Nephron progenitor cell (in vitro differentiated cells): Measurements from ENCODE around the gene CBX8.

Source experiments
- DNase-seq: peaks from one replicate; pipeline ENCODE4 v3.0.0; 2021
- H3K27ac Mint-ChIP-seq: 2 replicates; pipeline ENCODE4 v1.8.0; 2021; ENCODE audit warnings: mild to moderate bottlenecking, moderate library complexity, mixed read lengths
- H3K27me3 Mint-ChIP-seq: 2 replicates; pipeline ENCODE4 v1.8.0; 2021; ENCODE audit warnings: mild to moderate bottlenecking, low read depth, mixed read lengths; ENCODE audit not compliant: poor library complexity
- H3K36me3 Mint-ChIP-seq: 2 replicates; pipeline ENCODE4 v1.8.0; 2021; ENCODE audit warnings: low read depth, mixed read lengths
- H3K4me1 Mint-ChIP-seq: 2 replicates; pipeline ENCODE4 v1.8.0; 2021; ENCODE audit warnings: mixed read lengths
- H3K4me3 Mint-ChIP-seq: 2 replicates; pipeline ENCODE4 v1.8.0; 2021; ENCODE audit warnings: mild to moderate bottlenecking, moderate library complexity, mixed read lengths
- H3K9me3 Mint-ChIP-seq: 2 replicates; pipeline ENCODE4 v1.8.0; 2021; ENCODE audit warnings: mild to moderate bottlenecking, moderate library complexity, mixed read lengths
- TF ChIP-seq, protein P1 (sequence below): fragments of 200-600 bp; sonication (generic); IDR thresholded peaks from 2 replicates; pipeline ENCODE4 v1.5.0; 2021; ENCODE audit warnings: antibody characterized with exemption

CBX8 gene

GRCh38 chr17:79842656-79843473 lies 46.0 kb upstream of the CBX8 start:
- H3K4me3 Mint-ChIP-seq, result peak overlapping the region; percentile 42
- H3K9me3 Mint-ChIP-seq, result no peaks in the 10 kb centered on the region
- no peak overlapping the region for H3K27ac Mint-ChIP-seq
- H3K4me1 Mint-ChIP-seq, result peaks cover 24% of the 10 kb centered on the region
- TF ChIP-seq, protein P1, sequence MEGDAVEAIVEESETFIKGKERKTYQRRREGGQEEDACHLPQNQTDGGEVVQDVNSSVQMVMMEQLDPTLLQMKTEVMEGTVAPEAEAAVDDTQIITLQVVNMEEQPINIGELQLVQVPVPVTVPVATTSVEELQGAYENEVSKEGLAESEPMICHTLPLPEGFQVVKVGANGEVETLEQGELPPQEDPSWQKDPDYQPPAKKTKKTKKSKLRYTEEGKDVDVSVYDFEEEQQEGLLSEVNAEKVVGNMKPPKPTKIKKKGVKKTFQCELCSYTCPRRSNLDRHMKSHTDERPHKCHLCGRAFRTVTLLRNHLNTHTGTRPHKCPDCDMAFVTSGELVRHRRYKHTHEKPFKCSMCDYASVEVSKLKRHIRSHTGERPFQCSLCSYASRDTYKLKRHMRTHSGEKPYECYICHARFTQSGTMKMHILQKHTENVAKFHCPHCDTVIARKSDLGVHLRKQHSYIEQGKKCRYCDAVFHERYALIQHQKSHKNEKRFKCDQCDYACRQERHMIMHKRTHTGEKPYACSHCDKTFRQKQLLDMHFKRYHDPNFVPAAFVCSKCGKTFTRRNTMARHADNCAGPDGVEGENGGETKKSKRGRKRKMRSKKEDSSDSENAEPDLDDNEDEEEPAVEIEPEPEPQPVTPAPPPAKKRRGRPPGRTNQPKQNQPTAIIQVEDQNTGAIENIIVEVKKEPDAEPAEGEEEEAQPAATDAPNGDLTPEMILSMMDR, result no peak
- H3K27me3 Mint-ChIP-seq, result peaks cover 79% of the 10 kb centered on the region
- H3K36me3 Mint-ChIP-seq, result no peaks in the 10 kb centered on the region
- DNase-seq, result peak; percentile 47

DNA sequence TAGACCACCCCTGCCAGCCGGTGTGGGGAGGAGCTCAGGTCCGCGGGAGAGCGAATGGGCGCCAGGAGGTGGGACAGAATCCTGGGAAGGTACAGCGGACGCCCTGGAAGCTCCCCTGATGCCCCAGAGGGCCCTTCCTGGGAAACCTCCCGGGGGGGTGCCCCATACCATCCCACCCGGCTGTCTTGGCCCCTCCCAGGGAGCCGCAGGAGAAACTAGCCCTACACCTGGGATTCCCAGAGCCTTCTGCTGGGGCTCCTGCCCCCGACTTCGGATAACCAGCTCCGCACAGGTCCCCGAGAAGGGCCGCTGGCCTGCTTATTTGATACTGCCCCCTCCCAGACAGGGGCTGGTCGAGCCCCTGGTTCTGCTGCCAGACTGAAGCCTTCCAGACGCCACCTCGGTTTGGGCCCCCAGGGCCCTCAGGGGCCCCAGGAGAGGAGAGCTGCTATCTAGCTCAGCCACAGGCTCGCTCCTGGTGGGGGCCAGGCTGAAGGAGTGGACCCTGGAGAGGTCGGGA lies 45.3 kb upstream of the CBX8 start:
- Mint-ChIP-seq H3K9me3 (no peaks in the 10 kb centered on the region), H3K27me3 (peaks cover 78% of the 10 kb centered on the region)

DNA sequence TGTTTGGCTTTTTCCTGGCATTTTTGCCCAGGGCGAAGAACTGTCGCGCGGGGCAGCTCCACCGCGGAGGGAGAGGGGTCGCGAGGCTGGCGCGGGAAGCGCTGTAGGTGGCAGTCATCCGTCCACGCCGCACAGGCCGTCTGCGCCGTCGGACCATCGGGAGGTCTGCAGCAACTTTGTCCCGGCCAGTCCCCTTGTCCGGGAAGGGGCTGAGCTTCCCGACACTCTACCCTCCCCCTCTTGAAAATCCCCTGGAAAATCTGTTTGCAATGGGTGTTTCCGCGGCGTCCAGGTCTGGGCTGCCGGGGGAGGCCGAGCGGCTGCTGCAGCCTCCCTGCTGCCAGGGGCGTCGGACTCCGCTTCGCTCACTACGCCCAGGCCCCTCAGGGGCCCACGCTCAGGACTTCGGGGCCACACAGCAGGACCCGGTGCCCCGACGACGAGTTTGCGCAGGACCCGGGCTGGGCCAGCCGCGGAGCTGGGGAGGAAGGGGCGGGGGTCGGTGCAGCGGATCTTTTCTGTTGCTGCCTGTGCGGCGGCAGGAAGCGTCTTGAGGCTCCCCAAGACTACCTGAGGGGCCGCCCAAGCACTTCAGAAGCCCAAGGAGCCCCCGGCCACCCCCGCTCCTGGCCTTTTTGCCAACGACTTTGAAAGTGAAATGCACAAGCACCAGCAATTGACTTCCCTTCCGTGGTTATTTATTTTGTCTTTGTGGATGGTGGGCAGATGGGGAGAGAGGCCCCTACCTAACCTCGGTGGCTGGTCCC lies 44.7 kb upstream of the CBX8 start:
- no peaks in the 10 kb centered on the region for H3K36me3 Mint-ChIP-seq
- no peaks in the 10 kb centered on the region for H3K9me3 Mint-ChIP-seq
- peaks cover 82% of the 10 kb centered on the region for H3K27me3 Mint-ChIP-seq
- TF ChIP-seq, protein P1, result no peak
- peak overlapping the region; percentile 52 for H3K4me3 Mint-ChIP-seq
- peak; percentile 39 for DNase-seq
- no peak overlapping the region for H3K27ac Mint-ChIP-seq
- peaks cover 37% of the 10 kb centered on the region for H3K4me1 Mint-ChIP-seq

More for the DNA sequence above, 45.3 kb upstream of the CBX8 start:
- TF ChIP-seq, protein P1, result no peak
- Mint-ChIP-seq H3K27ac (no peak overlapping the region), H3K4me3 (peak overlapping the region; percentile 52), H3K4me1 (peaks cover 31% of the 10 kb centered on the region), H3K36me3 (no peaks in the 10 kb centered on the region)
- peak; percentile 21 for DNase-seq

DNA sequence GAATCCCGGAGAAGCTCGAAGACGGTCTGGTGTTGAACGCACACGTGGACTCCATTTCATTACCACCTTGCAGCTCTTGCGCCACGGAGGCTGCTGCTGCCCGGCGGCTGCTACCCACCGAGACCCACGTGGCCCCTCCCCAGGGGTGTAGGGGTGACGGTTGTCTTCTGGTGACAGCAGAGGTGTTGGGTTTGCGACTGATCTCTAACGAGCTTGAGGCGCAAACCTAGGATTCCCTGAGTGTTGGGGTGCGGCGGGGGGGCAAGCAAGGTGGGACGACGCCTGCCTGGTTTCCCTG lies 44.1 kb upstream of the CBX8 start:
- Mint-ChIP-seq H3K4me1 (peaks cover 36% of the 10 kb centered on the region), H3K27ac (no peak overlapping the region), H3K36me3 (no peaks in the 10 kb centered on the region), H3K27me3 (peaks cover 82% of the 10 kb centered on the region), H3K9me3 (no peaks in the 10 kb centered on the region), H3K4me3 (no peak overlapping the region)
- DNase-seq, result no peak
- TF ChIP-seq, protein P1, result no peak

DNA sequence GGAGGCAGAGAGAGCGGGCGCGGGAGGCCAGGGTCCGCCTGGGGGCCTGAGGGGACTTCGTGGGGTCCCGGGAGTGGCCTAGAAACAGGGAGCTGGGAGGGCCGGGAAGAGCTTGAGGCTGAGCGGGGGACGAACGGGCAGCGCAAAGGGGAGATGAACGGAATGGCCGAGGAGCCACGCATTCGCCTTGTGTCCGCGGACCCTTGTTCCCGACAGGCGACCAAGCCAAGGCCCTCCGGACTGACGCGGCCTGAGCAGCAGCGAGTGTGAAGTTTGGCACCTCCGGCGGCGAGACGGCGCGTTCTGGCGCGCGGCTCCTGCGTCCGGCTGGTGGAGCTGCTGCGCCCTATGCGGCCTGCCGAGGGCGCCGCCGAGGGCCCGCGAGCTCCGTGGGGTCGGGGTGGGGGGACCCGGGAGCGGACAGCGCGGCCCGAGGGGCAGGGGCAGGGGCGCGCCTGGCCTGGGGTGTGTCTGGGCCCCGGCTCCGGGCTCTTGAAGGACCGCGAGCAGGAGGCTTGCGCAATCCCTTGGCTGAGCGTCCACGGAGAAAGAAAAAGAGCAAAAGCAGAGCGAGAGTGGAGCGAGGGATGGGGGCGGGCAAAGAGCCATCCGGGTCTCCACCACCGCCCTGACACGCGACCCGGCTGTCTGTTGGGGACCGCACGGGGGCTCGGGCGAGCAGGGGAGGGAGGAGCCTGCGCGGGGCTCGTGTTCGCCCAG lies 43.6 kb upstream of the CBX8 start:
- TF ChIP-seq, protein P1, result no peak
- Mint-ChIP-seq H3K36me3 (no peaks in the 10 kb centered on the region), H3K4me3 (no peak overlapping the region), H3K27me3 (peaks cover 82% of the 10 kb centered on the region), H3K4me1 (peaks cover 31% of the 10 kb centered on the region), H3K27ac (no peak overlapping the region), H3K9me3 (no peaks in the 10 kb centered on the region)
- peak; percentile 51 for DNase-seq
